HG03064 (cell line): ENCODE measurements around the gene CMTM7.

Experiments used
- ATAC-seq: cut with Tn5 transposase; IDR thresholded peaks from one replicate; pipeline ENCODE4 v1.9.1; 2021; ENCODE audit warnings: low read depth; ENCODE audit not compliant: unreplicated experiment

Gene CMTM7

GRCh38 chr3:32482693-32483092, 91.0 kb downstream of the CMTM7 start:
- no peak for ATAC-seq

- ATAC-seq: no peak
These were observed 92.1 kb downstream of the CMTM7 start for GRCh38 chr3:32483772-32484171.

DNA sequence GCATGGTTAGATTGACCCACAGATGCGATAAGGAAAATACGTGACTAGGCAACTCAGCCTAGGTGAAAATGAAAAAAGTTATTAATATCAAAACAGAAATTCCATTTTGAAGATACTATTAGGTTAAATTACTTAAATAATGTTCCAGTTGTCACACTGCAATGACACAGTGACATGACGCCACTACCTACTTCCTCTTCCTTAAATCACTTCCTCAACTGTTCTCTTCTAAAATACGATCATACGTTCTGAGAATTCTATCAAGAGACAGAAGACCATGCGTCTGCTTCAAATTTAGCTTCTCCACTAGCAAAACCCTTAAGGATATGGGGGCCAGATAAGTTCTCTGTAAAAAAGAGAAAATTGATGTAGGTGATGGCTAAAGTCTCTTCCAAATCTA, 92.8 kb downstream of the CMTM7 start:
- ATAC-seq: no peak

- ATAC-seq: no peak
These were observed 96.3 kb downstream of the CMTM7 start for GRCh38 chr3:32487781-32488473.

GRCh38 chr3:32488474-32489008, 96.9 kb downstream of the CMTM7 start:
- no peak for ATAC-seq

GRCh38 chr3:32492684-32493436, 101.2 kb downstream of the CMTM7 start:
- no peak for ATAC-seq

GRCh38 chr3:32493437-32494414, 102.1 kb downstream of the CMTM7 start:
- ATAC-seq: peak; percentile 55

DNA sequence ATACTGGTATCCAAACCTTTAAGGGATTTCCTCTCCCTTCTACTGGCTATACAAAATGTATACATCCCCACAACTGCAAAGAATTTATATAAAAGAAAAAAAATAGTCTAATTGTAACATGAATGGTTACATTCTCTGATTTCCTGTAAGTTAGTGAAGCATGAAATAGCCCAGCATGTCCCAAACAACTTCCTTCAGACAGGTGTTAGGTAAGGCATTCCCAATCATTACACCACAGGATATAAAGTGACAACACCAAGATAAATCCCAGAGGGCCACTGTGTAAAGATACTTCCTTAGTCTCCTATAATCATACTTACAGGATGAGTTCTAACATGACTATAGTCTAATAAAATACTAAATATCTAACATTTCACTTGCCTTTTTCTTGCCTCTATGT, 103.4 kb downstream of the CMTM7 start:
- ATAC-seq: no peak

DNA sequence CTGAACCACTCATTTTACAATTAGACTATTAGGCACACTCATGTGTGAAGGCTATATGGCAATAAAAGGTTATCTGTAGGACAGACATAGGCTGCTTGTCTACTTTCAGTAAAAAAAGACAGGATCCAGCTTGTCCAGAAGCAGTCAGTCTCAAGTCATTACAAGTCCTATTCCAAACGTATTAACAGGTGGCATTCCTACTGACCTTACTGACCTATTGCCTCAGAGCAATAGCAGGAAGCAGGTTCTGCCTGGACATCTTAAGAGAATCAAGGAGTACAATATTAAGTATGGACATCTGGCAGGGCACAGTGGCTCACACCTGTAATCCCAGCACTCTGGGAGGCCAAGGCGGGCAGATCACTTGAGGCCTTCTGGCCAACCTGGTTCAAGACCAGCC, 104.0 kb downstream of the CMTM7 start:
- no peak for ATAC-seq

DNA sequence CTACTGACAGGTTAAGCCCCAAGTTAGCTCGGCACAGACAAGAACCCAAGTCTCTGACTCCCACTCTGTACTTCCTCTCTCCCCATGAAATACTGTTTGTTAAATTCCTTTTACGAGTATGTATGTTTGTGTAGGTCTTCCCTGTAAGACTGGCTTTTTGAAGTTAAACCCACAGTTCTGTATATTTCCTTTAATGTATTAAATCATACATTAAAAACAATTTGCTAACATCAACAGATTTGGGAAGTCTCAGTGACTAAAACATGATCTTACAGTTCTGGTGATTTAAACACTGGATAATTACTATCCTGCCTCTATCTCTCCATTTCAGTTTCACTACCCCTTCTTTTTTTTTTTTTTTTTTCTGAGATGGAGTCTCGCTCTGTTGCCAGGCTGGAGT, 106.6 kb downstream of the CMTM7 start:
- no peak for ATAC-seq

GRCh38 chr3:32498992-32499391, 107.3 kb downstream of the CMTM7 start:
- ATAC-seq: no peak

DNA sequence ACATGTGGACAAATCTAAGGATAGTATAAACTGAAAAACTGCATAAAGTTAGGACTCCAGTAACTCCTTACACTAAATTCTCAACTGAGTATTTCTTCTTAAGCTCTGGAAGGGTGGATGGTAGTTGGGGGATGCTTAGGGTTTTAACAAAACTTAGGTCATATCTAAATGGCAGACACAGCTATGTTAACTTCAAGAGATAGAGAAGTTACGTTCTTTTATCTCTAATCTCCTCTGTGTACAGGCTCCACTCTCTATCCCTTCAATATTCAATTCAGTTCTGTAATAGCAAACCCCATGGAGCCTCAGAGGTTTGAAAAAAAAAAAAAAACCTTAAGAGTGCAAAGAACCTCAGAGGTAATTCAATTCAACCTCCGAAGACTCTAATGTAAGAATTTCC, 107.9 kb downstream of the CMTM7 start:
- ATAC-seq: no peak

- ATAC-seq: no peak
These were observed 108.6 kb downstream of the CMTM7 start for GRCh38 chr3:32500231-32500630.

DNA sequence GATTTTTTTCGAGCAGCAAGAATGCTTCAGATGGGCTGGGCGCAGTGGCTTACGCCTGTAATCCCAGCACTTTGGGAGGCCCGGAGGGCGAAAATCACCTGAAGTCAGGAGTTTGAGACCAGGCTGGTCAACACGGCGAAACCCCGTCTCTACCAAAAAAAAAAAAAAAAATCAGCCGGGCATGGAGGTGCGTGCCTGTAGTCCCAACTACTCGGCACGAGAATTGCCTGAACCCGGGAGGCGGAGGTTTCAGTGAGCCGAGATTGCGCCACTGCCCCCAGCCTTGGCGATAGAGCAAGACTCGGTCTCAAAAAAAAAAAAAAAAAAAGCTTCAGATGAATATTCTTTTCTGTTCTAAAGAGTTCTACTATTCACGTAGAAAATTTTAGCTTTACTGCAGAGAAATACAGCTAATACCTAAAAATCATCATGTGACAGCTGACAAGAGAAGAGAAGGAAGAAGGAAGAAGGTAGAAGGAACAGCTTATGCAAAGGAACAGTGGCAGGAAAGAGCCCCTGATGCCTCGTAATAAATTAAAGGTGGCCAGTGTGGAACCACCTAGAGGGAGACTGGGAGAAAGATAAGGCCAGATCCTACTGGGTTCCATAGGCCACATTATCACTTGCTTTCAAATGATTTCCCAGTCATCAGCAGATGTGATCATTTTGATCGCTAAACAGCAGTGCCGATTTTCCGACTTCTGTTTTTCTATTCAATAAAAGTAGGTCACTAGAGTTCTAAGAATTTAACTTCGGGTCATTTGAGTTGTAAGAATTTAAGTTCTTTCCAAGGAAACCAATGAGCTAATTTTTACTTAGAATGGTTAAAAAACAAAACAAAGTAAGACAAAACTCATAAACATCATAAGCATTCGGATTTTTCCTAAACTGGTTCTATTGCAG, 109.5 kb downstream of the CMTM7 start:
- ATAC-seq: no peak

DNA sequence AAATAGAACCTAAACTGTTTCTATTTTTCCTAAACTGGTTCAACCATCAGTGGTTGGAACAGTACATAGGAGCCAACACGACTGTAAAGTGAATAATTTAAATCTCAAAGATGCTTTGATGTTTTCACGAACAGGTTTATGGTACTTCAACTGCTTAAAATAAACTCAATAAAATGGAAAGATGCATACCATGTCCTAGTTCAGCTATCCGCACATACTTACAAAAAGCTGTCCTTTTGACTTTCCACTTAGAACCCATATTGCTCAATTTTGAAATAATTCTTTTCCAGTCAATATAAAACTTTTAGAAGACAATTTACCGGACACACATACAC, 110.1 kb downstream of the CMTM7 start:
- ATAC-seq: peak; percentile 6

GRCh38 chr3:32502118-32502945, 110.7 kb downstream of the CMTM7 start, which contains the start of gene CMTM6:
TSS of gene CMTM6 (minus strand) at chr3:32502852. CDS start at chr3:32502745, 107 bp downstream.
- ATAC-seq: peak; percentile 81

DNA sequence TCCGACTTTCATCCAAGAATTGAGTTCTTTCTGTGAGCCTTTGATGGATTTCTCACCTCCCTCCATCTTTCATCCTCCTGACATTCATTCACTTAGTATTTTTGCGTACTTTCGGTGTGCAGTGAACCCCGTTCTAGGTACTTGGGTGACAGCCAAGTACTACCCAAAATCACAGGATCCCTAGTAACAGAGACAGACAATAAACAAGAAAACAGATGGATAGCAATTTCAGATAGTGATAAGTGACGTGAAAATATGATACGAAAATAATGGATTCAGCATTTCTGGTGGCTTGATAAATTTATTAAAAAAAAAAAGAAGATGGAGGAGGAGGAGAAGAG, 111.3 kb downstream of the CMTM7 start:
- ATAC-seq: peak; percentile 12
